ENCODE results near the gene ASTE1. TPM values are rescaled to one million over a fixed set of nuclear protein-coding genes. Genes with fewer than 3 reads are reported as not detected.
"Not testable (repeated sequence)": the region's sequence is repeated elsewhere in the genome, so short reads cannot be mapped to it uniquely, and the experiment has no call there.

ASTE1 gene, protein sequence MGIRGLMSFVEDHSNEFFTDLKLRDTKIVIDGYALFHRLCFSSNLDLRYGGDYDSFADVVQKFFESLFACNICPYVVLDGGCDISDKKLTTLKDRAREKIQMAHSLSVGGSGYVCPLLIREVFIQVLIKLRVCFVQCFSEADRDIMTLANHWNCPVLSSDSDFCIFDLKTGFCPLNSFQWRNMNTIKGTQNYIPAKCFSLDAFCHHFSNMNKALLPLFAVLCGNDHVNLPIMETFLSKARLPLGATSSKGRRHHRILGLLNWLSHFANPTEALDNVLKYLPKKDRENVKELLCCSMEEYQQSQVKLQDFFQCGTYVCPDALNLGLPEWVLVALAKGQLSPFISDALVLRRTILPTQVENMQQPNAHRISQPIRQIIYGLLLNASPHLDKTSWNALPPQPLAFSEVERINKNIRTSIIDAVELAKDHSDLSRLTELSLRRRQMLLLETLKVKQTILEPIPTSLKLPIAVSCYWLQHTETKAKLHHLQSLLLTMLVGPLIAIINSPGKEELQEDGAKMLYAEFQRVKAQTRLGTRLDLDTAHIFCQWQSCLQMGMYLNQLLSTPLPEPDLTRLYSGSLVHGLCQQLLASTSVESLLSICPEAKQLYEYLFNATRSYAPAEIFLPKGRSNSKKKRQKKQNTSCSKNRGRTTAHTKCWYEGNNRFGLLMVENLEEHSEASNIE
- polyA plus RNA-seq: 1 to 10 TPM; 2.6 to 2.8 (median 2.7) TPM

- 0% methylated on average over 56 of the region's 56 CpGs for WGBS, 3 donors
- no peak within 1 kb of the TSS for H3K27ac ChIP-seq (ENCODE audit: low read depth, low read length)
These were observed at the start of gene ASTE1, which contains the start of gene NEK11 for GRCh38 chr3:131026321-131027151. Gene ASTE1, minus strand, starts transcription at chr3:131026825. Its CDS starts 1,519 bp downstream, at chr3:131025306. Gene NEK11, plus strand, starts transcription at chr3:131026877. Its CDS starts 2,832 bp downstream, at chr3:131029709.

DNA sequence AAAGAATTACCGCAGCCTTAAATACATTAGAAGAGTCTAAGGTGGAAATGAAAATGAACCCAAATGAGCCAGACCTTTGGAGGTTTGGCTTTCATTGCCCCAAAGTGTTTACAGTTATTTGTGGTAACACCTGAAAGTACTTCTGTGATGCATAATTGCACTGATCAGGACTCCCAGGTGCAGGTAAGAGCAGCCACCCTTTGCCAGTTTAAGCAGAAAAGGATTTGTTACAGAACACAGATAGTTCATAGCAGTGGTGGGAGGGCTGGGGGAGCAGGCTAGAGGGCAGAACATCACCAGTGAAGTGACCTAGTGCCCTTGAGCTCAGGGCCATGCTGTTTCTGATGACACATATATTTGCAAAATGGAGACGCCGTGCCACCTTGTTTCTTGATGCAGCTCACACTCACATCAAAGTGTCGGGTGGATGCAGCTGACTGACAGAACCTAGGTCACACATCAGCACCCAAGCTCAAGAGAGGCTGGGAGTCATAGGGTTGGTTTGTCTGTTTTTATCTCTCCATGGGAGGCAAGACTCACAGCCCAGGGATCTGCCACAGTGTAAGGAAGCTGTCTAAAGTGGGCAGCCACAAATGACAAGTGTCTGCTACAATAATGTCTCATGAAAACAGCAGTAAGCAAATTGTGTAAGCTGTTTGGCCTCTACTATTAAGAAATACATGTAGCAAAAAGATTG, 49.2 kb upstream of the ASTE1 start:
- 71 to 72% (median 72%) methylated on average over 4 of the region's 4 CpGs for WGBS, 3 donors

DNA sequence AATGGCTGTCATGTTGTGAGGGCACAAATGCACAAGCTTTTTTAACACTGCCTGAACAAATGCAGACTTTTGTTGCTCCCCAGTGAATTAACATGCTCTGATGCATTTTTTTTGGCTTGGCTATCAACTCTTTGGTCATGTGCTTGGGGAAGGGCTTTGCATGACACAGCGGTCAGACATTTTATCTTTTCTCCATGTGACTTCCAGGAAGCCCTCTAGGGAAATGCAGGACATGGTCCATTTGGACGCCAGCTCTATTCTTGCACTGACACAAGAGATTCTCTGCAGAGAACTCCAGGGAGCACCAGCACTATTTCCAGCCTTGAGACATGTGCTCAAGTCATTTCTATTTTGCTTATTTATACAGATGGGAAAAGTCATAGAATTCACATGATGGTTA, 46.2 kb upstream of the ASTE1 start:
- 49 to 64% (median 53%) methylated on average over 2 of the region's 2 CpGs for WGBS, 3 donors
- no peak overlapping the region for H3K27ac ChIP-seq (ENCODE audit: low read depth, low read length)

More for the DNA sequence above, 49.2 kb upstream of the ASTE1 start:
- no peak overlapping the region for H3K27ac ChIP-seq (ENCODE audit: low read depth, low read length)

GRCh38 chr3:131072099-131072559, 45.5 kb upstream of the ASTE1 start:
- WGBS, 3 donors: 56 to 60% (median 59%) methylated on average over 2 of the region's 2 CpGs
- H3K27ac ChIP-seq (ENCODE audit: low read depth, low read length): no peak overlapping the region

DNA sequence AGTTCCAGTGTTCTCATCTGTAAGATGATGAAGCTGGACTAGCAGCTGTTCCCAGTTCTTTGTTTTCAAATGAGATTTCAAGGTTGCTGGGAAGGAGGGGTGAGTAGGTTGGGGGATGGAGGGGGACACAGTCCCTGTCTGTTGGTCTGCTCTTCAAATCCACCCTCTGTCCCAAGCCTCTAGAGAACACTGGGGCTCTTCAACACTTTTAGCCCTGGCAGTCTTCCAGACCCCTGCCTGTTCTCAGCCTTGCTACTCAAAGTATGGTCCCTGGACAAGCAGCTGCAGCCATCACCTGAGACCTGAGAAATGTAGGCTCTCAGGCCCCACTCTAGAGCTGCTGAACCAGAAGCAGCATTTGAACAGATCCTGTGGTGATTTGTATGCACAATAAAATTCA, 41.4 kb upstream of the ASTE1 start:
- no peak overlapping the region for H3K27ac ChIP-seq (ENCODE audit: low read depth, low read length)

DNA sequence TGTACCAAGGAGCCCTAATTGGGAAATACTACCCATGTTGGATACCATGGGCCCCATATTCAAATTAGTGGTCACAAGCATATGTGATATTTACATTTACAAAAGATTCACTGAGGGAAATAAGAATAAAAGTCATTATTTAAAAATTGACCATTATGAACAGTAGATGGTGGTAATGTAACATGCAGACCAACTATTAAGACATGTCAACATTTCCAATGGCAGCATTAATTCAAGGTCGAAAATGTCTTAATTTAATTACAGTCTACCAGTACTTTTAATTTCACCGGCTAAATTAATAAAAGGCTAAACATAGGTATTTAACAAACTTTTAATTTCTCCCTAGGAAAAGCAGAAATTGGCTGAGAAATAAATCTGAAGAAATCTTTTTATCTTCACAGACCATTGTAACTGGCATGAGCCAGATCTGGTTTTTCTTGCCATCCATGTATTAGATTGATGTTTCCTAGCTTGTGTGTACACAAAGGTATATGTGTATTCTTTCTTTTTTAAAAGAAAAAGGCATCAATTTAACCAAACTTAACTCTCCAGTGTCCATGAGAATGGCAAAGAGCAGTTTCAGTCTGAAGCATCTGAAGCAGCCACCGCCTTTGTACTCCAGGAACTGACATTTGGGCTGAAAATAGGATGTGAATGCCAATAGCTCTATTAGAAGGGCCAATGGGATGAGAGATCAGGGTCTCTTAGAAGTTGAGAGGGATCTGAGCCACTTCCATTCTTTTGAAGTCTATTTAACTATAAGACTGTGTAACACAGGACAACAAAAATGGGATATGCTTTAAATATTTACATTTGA, 26.6 kb upstream of the ASTE1 start:
- 77 to 88% (median 81%) methylated on average over 3 of the region's 3 CpGs for WGBS, 3 donors
- H3K27ac ChIP-seq (ENCODE audit: low read depth, low read length): no peak overlapping the region

DNA sequence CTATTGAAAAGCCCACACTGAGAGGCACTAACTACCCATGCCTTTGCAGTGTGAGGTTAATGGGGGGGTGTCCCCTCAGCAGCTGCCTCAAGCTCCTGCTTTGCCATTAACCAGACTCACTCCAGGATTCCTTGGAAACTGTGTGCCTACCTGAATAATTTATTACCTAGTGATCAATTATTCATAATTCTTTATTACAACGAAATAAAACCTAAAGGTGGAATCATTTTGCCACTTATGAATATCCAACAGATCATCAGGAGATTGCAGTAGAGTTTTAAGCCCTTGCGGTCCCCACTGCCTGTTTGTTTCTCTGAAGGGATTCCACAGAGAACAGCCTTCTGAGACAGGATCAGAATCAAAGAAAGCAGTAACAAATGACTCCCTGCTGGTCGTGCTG, 23.4 kb upstream of the ASTE1 start:
- WGBS, 3 donors: 60 to 79% (median 75%) methylated on average over 3 of the region's 3 CpGs
- no peak overlapping the region for H3K27ac ChIP-seq (ENCODE audit: low read depth, low read length)

- H3K27ac ChIP-seq (ENCODE audit: low read depth, low read length): no peak overlapping the region
- WGBS, 3 donors: 75 to 87% (median 79%) methylated on average over 7 of the region's 7 CpGs
These were observed 21.4 kb upstream of the ASTE1 start for GRCh38 chr3:131048030-131048429.

GRCh38 chr3:131047582-131047981, 21.0 kb upstream of the ASTE1 start:
- no peak overlapping the region for H3K27ac ChIP-seq (ENCODE audit: low read depth, low read length)
- WGBS, 3 donors: 98 to 100% (median 99%) methylated on average over 2 of the region's 2 CpGs

DNA sequence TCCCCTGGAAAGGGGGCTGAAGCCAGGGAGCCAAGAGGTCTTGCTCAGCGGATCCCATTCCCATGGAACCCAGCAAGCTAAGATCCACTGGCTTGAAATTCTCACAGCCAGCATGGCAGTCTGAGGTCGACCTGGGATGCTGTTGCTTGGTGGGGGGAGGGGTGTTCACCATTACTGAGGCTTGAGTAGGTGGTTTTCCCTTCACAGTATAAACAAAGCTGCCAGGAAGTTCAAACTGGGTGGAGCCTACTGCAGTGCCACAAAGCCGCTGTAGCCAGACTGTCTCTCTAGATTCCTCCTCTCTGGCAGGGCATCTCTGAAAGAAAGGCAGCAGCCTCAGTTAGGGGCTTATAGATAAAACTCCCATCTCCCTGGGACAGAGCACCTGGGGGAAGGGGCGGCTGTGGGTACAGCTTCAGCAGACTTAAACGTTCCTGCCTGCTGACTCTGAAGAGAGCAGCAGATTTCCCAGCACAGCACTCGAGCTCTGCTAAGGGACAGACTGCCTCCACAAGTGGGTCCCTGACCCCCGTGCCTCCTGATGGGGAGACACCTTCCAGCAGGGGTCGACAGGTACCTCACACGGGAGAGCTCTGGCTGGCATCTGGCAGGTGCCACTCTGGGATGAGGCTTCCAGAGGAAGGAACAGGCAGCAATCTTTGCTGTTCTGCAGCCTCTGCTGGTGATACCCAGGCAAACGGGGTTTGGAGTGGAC, 15.8 kb upstream of the ASTE1 start:
- 74 to 82% (median 78%) methylated on average over 10 of the region's 10 CpGs for WGBS, 3 donors
- not testable (repeated sequence) for H3K27ac ChIP-seq (ENCODE audit: low read depth, low read length)

DNA sequence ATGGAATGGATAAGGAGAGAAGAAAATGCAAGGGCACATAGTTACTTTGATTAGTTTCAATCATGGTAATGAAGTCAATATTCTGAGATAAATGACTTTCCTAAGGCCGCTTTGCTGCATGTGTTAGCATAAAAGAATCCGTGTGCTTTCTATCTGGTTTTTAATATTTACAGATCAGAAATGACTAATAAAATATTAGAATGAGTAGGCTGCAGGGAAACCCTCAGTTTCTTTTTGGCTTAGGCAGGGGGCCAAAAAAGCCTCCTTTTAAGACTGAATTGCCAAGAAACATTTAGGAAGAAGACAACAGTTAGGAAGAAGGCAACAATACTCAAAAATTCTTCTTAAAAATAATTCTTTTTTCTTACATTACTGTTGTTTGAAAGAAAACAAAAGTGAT, 11.7 kb upstream of the ASTE1 start:
- 53 to 79% (median 76%) methylated on average over 2 of the region's 2 CpGs for WGBS, 3 donors
- no peak overlapping the region for H3K27ac ChIP-seq (ENCODE audit: low read depth, low read length)

GRCh38 chr3:131036986-131037385, 10.4 kb upstream of the ASTE1 start:
- WGBS, 3 donors: 88 to 91% (median 91%) methylated on average over 5 of the region's 5 CpGs
- H3K27ac ChIP-seq (ENCODE audit: low read depth, low read length): no peak overlapping the region

DNA sequence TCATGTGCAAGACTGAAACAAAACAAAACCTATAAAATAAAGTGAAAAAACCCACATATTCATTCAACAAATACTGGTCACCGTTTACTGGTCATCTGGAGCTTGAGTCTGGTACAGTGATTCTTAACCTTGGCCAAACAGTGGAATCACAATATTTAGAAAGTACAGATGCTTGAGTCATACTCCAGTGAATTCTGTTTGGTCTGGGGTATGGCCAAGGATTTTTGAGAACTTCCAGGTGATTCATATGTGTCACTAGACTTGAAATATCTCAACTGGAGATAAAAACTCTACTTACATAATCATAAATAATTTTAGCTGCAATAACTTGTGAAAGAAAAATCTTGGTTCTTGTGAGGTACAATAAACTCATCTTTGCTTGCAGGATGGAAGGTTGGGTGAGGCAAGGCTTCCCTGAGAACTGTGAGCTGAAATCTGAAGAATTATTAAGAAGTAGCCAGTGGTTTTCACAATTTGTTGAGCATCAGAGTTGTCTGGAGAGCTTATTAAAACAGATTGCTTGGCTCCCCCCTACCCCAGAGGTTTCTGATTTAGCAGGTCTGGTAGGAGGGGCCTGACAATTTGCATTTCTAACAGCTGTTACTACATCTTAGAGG, 9.7 kb upstream of the ASTE1 start:
- WGBS, 3 donors: 45 to 73% (median 71%) methylated on average over 1 of the region's 1 CpG
- H3K27ac ChIP-seq (ENCODE audit: low read depth, low read length): no peak overlapping the region

DNA sequence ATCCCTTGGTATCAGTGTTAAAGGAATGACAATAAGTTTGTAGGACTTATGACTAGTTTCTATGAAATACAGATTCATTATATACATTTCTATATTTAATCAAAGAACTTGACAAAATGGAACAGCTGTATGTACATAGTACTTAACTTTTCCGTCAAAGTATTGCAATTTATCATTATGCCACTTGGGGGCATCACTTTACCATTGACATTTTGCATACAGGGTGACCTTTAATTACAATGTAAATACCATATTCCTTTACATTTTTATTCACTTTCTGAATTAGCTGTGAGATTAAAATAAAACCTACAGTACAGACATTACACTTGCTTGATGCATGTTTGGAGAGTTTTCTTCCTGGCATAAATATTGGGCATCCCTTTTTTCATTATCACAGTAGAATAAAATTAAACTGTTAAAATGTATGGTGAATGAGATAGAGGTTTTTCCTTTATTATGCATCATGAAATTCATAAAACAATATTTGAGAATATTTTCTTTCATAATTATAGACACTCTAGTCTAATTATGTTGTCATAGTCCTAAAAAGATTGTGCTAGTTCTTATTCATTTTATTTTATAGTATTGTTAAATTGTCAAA, 7.0 kb upstream of the ASTE1 start:
- WGBS, 3 donors: 15 to 23% (median 19%) methylated on average over 1 of the region's 1 CpG
- H3K27ac ChIP-seq (ENCODE audit: low read depth, low read length): no peak overlapping the region

DNA sequence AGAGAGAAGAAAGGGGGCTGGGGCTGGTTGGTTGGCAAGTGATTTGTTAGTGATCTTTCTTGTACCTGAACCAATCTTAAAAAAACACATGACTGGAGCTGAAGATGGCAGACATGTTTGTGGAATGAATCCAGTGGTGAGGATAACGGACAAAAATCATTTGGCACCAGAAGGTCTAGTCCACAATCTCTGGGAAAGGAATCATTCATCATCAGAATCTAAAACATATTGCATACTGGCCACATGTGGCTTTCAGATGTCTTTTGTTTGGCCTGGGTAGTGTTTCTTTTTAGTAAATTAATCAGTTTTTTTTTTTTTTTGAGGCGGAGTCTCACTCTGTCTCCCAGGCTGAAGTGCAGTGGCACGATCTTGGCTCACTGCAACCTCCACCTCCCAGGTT, 5.0 kb upstream of the ASTE1 start:
- H3K27ac ChIP-seq (ENCODE audit: low read depth, low read length): no peak overlapping the region
- 61 to 86% (median 74%) methylated on average over 3 of the region's 3 CpGs for WGBS, 3 donors

DNA sequence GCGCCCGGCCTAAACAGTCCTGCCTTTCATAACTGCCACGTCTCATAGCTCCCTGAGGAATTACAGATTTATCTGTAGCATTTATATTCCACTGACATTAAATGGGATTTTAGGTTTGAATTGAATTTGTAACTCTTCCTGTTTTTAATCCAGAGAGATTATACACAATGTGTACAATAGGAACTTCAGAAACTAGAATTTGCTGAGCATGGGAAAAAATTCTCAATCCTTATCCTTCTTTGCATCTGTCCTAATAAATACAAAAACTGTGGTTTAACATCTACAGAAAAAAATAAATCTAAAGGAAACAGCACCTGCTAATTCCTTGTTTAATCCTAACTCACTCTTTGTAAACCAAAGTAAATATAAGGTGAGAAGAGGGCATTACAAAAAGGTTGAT, 2.2 kb upstream of the ASTE1 start:
- 82 to 94% (median 88%) methylated on average over 3 of the region's 3 CpGs for WGBS, 3 donors
- no peak overlapping the region for H3K27ac ChIP-seq (ENCODE audit: low read depth, low read length)

Data from adipose tissue (tissue), 3 donors.